Lung (tissue), 12 donors: ENCODE measurements around the gene GORASP2. TPM values are rescaled to one million over a fixed set of nuclear protein-coding genes. Genes with fewer than 3 reads are reported as not detected.

Source experiments
- ATAC-seq: fragments of 200-7000 bp; cut with Tn5 transposase; one replicate; pipeline ENCODE4 v1.9.1; 2020; ENCODE audit warnings: moderate number of reproducible peaks; ENCODE audit not compliant: insufficient read depth, low FRiP score
- DNase-seq, 3 donors: peaks; one replicate each; pipeline ENCODE4 v3.0.0-alpha.2; 2013 to 2017
- H3K27ac ChIP-seq, 2 donors: one replicate each; pipeline ENCODE4 v1.5.1; 2013; ENCODE audit warnings: mild to moderate bottlenecking in 2 of 2, moderate library complexity in 2 of 2, control low read depth in 1 of 2, inconsistent platforms in 1 of 2, low read depth in 1 of 2, low read length in 1 of 2
- H3K27me3 ChIP-seq, 3 donors: one replicate each; pipeline ENCODE4 v1.5.1; 2013; ENCODE audit warnings: low read length in 2 of 3; ENCODE audit not compliant: control insufficient read depth in 3 of 3, insufficient read depth in 3 of 3
- H3K36me3 ChIP-seq, 4 donors: one replicate each; pipeline ENCODE4 v1.5.1; 2013; ENCODE audit warnings: low read length in 4 of 4, mild to moderate bottlenecking in 1 of 4, moderate library complexity in 1 of 4; ENCODE audit not compliant: control insufficient read depth in 4 of 4, insufficient read depth in 4 of 4
- H3K4me1 ChIP-seq, 5 donors: one replicate each; pipeline ENCODE4 v1.5.1; 2013; ENCODE audit warnings: low read length in 5 of 5, mild to moderate bottlenecking in 2 of 5, moderate library complexity in 1 of 5; ENCODE audit not compliant: control insufficient read depth in 5 of 5, insufficient read depth in 5 of 5
- H3K4me3 ChIP-seq: one replicate; pipeline ENCODE4 v1.5.1; 2013; ENCODE audit warnings: mild to moderate bottlenecking, control low read depth, moderate library complexity
- H3K9ac ChIP-seq, 2 donors: one replicate each; pipeline ENCODE4 v1.5.1; 2013; ENCODE audit warnings: low read length in 2 of 2, control low read depth in 1 of 2; ENCODE audit not compliant: insufficient read depth in 1 of 2
- H3K9me3 ChIP-seq, 4 donors: one replicate each; pipeline ENCODE4 v1.5.1; 2013; ENCODE audit warnings: low read length in 3 of 4, mild to moderate bottlenecking in 1 of 4, moderate library complexity in 1 of 4; ENCODE audit not compliant: control insufficient read depth in 4 of 4, insufficient read depth in 3 of 4
- WGBS, 2 donors: extraction: QIAGEN DNeasy Blood & Tissue Kit; methylation state at CpG; one replicate each; pipeline ENCODE4 v1.1.7; 2013; 5-methylcytosine and 5-hydroxymethylcytosine counted together
- polyA plus RNA-seq, 2 donors: library from polyadenylated mRNA; stranded (reverse); fragments of 200-250 nt; gene quantifications; one replicate each; pipeline ENCODE4 v1.2.1, GENCODE V29; 2013
- total RNA-seq, 2 donors: library from RNA; depleted of rRNA in 1 of 2; stranded (reverse); fragments of >200 nt in 1 of 2; gene quantifications; one replicate each; pipeline ENCODE4 v1.2.1, GENCODE V29; 2014 to 2021
- TF ChIP-seq, protein P1 (sequence below): IDR thresholded peaks from 2 replicates; pipeline ENCODE4 v1.5.1; 2012; ENCODE audit warnings: mild to moderate bottlenecking; ENCODE audit errors: control extremely low read depth, extremely low read depth
- donor health status: control.
- donor health status: control.
- donor health status: Bipolar disorder and iron deficiency.
- donor health status: healthy.
- donor health status: DM: yes; HTN: yes; CAD: no.

Gene GORASP2
- total and polyA plus RNA-seq, 4 donors, result 32.1 to 65.2 (median 45.6) TPM

DNA sequence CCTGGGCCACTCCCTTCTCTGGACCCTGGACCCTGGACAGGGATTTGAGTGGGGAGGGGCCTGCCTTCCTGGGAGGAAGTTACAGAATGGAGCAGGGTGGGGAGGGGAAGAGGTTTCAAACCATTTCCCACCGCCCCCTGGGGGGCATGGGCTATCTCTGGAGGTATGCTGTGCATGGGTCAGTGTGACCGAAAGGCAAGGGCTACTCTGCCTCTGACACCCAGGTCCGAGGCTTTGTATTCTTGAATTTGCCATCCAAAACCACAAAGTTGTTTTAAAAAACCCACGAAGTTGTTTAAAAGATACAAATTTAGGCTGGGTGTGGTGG is 46.9 kb downstream of the GORASP2 start:
- DNase-seq (no peak), ATAC-seq (no peak)
- no peak overlapping the region for H3K27ac ChIP-seq
- H3K4me3 ChIP-seq, result no peak overlapping the region
- no peaks in the 10 kb centered on the region for H3K9me3 ChIP-seq
- no peak overlapping the region for H3K9ac ChIP-seq
- TF ChIP-seq, protein P1, sequence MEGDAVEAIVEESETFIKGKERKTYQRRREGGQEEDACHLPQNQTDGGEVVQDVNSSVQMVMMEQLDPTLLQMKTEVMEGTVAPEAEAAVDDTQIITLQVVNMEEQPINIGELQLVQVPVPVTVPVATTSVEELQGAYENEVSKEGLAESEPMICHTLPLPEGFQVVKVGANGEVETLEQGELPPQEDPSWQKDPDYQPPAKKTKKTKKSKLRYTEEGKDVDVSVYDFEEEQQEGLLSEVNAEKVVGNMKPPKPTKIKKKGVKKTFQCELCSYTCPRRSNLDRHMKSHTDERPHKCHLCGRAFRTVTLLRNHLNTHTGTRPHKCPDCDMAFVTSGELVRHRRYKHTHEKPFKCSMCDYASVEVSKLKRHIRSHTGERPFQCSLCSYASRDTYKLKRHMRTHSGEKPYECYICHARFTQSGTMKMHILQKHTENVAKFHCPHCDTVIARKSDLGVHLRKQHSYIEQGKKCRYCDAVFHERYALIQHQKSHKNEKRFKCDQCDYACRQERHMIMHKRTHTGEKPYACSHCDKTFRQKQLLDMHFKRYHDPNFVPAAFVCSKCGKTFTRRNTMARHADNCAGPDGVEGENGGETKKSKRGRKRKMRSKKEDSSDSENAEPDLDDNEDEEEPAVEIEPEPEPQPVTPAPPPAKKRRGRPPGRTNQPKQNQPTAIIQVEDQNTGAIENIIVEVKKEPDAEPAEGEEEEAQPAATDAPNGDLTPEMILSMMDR, result no peak
- 72 to 73% methylated on average over 4 of the region's 4 CpGs for WGBS, 2 donors
- peaks cover 0 to 2% (median 0%) of the 10 kb centered on the region in 5 donors for H3K4me1 ChIP-seq
- H3K27me3 ChIP-seq, result peaks cover 0 to 2% (median 0%) of the 10 kb centered on the region in 3 donors
- no peaks in the 10 kb centered on the region for H3K36me3 ChIP-seq

- TF ChIP-seq, protein P1, result no peak
- H3K9me3 ChIP-seq, result no peaks in the 10 kb centered on the region
- WGBS, 2 donors, result 36 to 40% methylated on average over 1 of the region's 1 CpG
- H3K36me3 ChIP-seq, result no peaks in the 10 kb centered on the region
- H3K9ac ChIP-seq, result no peak overlapping the region
- H3K4me1 ChIP-seq, result no peaks in the 10 kb centered on the region
- H3K27me3 ChIP-seq, result peaks cover 0 to 9% (median 0%) of the 10 kb centered on the region in 3 donors
- no peak overlapping the region for H3K27ac ChIP-seq
- no peak overlapping the region for H3K4me3 ChIP-seq
- no peak for DNase-seq
- ATAC-seq, result no peak
Observed at GRCh38 chr2:170984079-170984478, 55.0 kb downstream of the GORASP2 start.

DNA sequence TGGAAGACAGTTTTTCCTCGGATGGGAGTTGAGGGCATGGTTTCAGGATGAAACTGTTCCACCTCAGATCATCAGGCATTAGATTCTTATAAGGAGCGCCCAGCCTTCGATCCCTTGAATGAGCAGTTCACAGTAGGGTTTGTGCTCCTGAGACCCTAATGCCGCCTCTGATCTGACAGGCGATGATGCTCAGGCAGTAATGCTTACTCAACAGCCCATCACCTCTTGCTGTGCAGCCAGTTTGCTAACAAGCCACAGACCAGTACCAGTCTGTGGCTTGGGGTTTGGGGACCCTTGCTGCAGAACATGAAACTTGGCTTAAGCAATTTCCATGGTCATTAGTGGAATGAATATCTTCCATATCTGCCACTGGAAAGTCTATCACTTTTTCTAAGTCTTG is 56.4 kb downstream of the GORASP2 start:
- Histone ChIP-seq H3K27ac (no peak overlapping the region), H3K4me1 (no peaks in the 10 kb centered on the region), H3K27me3 (peaks cover 0 to 9% (median 0%) of the 10 kb centered on the region in 3 donors), H3K9me3 (no peaks in the 10 kb centered on the region), H3K9ac (no peak overlapping the region), H3K4me3 (no peak overlapping the region), H3K36me3 (no peaks in the 10 kb centered on the region)
- ATAC-seq (no peak), DNase-seq (no peak)
- TF ChIP-seq, protein P1, result no peak
- WGBS, 2 donors, result 91 to 96% methylated on average over 5 of the region's 5 CpGs

DNA sequence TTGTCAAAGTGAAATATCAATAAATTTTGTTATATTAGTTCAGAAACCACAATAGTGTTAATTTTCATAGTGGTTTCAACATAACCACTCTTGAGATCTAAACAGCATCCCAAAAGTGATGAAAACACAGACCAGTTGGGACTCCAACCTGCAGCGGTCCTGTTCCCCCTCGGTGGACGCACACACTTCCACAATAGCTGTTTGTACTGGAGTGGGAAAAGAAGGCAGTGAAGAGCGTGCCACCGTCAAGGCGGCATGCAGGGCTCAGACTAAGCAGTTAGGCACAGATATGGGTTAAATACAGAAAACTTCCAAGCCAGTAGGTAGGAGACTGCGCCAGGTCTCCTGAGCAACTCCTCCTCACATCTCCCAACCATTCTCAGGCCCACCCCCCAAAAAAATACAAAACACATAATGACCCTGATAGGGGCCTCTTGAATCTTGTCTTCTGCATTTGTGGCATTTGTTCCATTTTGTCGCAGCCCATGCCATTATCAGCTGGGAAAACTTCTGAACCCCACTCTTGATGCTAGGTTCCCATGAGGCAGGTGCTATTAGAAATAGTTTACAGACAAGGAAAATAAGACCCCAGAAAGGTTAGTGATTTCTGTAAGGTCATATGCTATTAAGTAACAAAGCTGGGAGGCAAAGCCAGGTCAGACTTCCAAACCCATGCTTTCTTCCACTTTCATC is 57.7 kb downstream of the GORASP2 start:
- 97 to 98% methylated on average over 8 of the region's 8 CpGs for WGBS, 2 donors
- Histone ChIP-seq H3K4me1 (no peaks in the 10 kb centered on the region), H3K4me3 (no peak overlapping the region)

More for the DNA sequence above, 57.7 kb downstream of the GORASP2 start:
- TF ChIP-seq, protein P1, result no peak
- Histone ChIP-seq H3K9ac (no peak overlapping the region), H3K36me3 (no peaks in the 10 kb centered on the region), H3K27me3 (peaks cover 0 to 9% (median 0%) of the 10 kb centered on the region in 3 donors), H3K9me3 (no peaks in the 10 kb centered on the region), H3K27ac (no peak overlapping the region)
- DNase-seq, result no peak
- no peak for ATAC-seq
